ENCODE data around the gene BEST3. TPM values are rescaled to one million over a fixed set of nuclear protein-coding genes. Genes with fewer than 3 reads are reported as not detected.

Gene BEST3
- total RNA-seq, 6 experiments from 2014 or later: 0.10 to 0.15 TPM; not detected in 4

DNA sequence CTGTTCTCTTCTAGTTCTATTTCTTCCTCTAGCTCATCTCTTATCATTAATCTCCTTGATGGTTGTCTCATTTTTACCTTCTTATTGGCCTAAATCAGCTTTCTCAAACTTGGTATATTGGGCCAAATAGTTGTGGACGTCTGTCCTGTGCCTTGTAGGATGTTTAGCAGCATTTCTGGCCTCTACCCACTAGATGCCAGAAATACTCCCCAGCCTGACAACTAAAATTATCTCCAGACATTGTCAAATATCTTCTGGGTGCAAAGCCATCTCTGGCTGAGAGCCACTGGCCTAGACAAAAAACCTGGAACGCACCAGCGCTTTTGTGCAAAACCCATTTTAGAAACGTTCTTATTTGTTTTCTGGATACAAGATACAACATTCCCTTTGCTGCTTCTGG, 49.6 kb downstream of the BEST3 start:
- DNase-seq: no peak
- TF ChIP-seq, protein P1, sequence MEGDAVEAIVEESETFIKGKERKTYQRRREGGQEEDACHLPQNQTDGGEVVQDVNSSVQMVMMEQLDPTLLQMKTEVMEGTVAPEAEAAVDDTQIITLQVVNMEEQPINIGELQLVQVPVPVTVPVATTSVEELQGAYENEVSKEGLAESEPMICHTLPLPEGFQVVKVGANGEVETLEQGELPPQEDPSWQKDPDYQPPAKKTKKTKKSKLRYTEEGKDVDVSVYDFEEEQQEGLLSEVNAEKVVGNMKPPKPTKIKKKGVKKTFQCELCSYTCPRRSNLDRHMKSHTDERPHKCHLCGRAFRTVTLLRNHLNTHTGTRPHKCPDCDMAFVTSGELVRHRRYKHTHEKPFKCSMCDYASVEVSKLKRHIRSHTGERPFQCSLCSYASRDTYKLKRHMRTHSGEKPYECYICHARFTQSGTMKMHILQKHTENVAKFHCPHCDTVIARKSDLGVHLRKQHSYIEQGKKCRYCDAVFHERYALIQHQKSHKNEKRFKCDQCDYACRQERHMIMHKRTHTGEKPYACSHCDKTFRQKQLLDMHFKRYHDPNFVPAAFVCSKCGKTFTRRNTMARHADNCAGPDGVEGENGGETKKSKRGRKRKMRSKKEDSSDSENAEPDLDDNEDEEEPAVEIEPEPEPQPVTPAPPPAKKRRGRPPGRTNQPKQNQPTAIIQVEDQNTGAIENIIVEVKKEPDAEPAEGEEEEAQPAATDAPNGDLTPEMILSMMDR (IDR thresholded peaks at IDR 0.05): no peak
- Mint-ChIP-seq H3K4me1 (ENCODE audit: low read depth) (peaks cover 40% of the 10 kb centered on the region), H3K27ac (peak overlapping the region; percentile 67; the same call in 1 of the 2 replicates), H3K36me3 (ENCODE audit: low read depth) (no peaks in the 10 kb centered on the region), H3K27me3 (ENCODE audit: insufficient read depth) (no peaks in the 10 kb centered on the region), H3K9me3 (no peaks in the 10 kb centered on the region), H3K4me3 (no peak overlapping the region)

DNA sequence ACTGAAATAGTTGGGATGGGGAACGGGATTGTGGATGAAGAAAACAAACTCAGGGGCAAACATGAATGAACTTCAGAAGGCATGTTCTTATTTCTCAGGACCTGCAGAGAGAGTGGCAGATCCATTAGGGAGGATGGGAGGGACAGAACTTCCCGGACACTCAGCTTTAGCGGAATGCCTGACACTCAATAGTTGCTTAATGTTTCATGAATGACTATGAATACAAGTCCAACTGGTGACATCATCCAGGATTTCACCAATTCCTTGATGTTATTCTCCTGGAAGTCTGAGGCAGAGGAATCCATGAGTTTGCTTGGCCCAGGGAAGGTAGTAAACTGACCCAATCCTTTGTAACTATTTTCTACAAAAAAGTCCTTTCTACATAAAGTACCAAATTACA, 50.6 kb downstream of the BEST3 start:
- peak overlapping the region; percentile 65 for H3K27ac Mint-ChIP-seq
- no peaks in the 10 kb centered on the region for H3K27me3 Mint-ChIP-seq (ENCODE audit: insufficient read depth)
- H3K9me3 Mint-ChIP-seq: no peaks in the 10 kb centered on the region
- peak overlapping the region; percentile 27; the same call in 1 of the 2 replicates for H3K4me3 Mint-ChIP-seq
- peaks cover 34% of the 10 kb centered on the region for H3K4me1 Mint-ChIP-seq (ENCODE audit: low read depth)
- TF ChIP-seq, protein P1 (IDR thresholded peaks at IDR 0.05): no peak
- peak; percentile 88 for DNase-seq
- H3K36me3 Mint-ChIP-seq (ENCODE audit: low read depth): no peaks in the 10 kb centered on the region

DNA sequence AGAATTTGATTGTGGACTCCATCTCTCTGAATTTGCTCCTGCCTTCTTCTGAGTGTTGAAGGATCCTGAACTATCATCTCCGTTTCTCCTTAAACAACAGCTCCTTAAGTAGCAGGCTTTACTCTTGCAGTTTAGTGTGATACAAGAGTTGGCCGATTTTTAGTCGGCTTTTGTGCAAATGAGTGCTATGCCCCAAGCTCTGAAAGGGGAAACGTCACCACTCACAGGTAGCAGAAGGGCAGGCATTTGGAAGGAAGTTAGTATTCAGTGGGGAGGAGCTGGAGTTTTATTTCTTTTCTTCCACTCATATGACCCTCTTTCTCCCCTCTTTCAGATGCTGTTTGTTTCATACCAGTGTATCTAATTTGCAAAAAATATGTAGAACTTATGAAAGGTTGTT, 51.9 kb downstream of the BEST3 start:
- Mint-ChIP-seq H3K4me1 (ENCODE audit: low read depth) (peaks cover 34% of the 10 kb centered on the region), H3K9me3 (no peaks in the 10 kb centered on the region), H3K36me3 (ENCODE audit: low read depth) (no peaks in the 10 kb centered on the region), H3K27ac (no peak overlapping the region), H3K4me3 (no peak overlapping the region), H3K27me3 (ENCODE audit: insufficient read depth) (no peaks in the 10 kb centered on the region)
- TF ChIP-seq, protein P1 (IDR thresholded peaks at IDR 0.05): no peak
- DNase-seq: no peak

DNA sequence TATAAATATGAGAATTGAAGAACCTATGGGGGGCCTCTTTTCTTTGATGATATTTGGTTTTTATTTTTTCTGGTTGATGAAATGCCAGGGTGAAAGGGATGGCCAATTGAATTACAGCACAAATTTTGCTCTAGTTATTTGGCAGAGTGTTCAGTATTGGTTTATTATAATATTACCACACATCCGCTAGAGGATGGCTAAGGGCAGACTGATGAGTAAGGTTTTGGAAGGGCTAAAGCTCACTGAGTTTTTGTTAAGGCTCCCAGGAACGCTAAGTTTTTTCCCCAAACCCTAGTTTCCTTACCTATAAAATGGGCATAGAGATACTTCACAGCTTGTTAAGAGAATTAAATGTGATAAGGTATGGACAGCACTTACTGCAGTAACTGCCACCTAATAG, 54.1 kb downstream of the BEST3 start:
- no peak for DNase-seq
- H3K4me1 Mint-ChIP-seq (ENCODE audit: low read depth): peaks cover 29% of the 10 kb centered on the region
- H3K4me3 Mint-ChIP-seq: no peak overlapping the region
- H3K27me3 Mint-ChIP-seq (ENCODE audit: insufficient read depth): no peaks in the 10 kb centered on the region
- no peak overlapping the region for H3K27ac Mint-ChIP-seq
- H3K9me3 Mint-ChIP-seq: no peaks in the 10 kb centered on the region
- no peaks in the 10 kb centered on the region for H3K36me3 Mint-ChIP-seq (ENCODE audit: low read depth)
- TF ChIP-seq, protein P1 (IDR thresholded peaks at IDR 0.05): no peak

GRCh38 chr12:69644511-69644910, 54.6 kb downstream of the BEST3 start:
- DNase-seq: no peak
- TF ChIP-seq, protein P1 (IDR thresholded peaks at IDR 0.05): no peak
- H3K27ac Mint-ChIP-seq: no peak overlapping the region
- no peaks in the 10 kb centered on the region for H3K9me3 Mint-ChIP-seq
- H3K27me3 Mint-ChIP-seq (ENCODE audit: insufficient read depth): no peaks in the 10 kb centered on the region
- peaks cover 26% of the 10 kb centered on the region for H3K4me1 Mint-ChIP-seq (ENCODE audit: low read depth)
- H3K36me3 Mint-ChIP-seq (ENCODE audit: low read depth): no peaks in the 10 kb centered on the region
- H3K4me3 Mint-ChIP-seq: no peak overlapping the region

GRCh38 chr12:69642531-69642930, 56.6 kb downstream of the BEST3 start:
- no peak overlapping the region for H3K4me3 Mint-ChIP-seq
- no peak for DNase-seq
- no peaks in the 10 kb centered on the region for H3K9me3 Mint-ChIP-seq
- peaks cover 9% of the 10 kb centered on the region for H3K4me1 Mint-ChIP-seq (ENCODE audit: low read depth)
- TF ChIP-seq, protein P1 (IDR thresholded peaks at IDR 0.05): no peak
- H3K36me3 Mint-ChIP-seq (ENCODE audit: low read depth): no peaks in the 10 kb centered on the region
- H3K27me3 Mint-ChIP-seq (ENCODE audit: insufficient read depth): no peaks in the 10 kb centered on the region
- H3K27ac Mint-ChIP-seq: no peak overlapping the region
